Brain microvascular endothelial cell (primary cell): Measurements from ENCODE around the gene GTF3C2.

Experiments used
- DNase-seq: peaks from one replicate; pipeline ENCODE4 v3.0.0-alpha.2; 2020
- H3K27ac ChIP-seq: fragments of 250-450 bp; sonication (Bioruptor Pico); 2 replicates; pipeline ENCODE4 v1.5.1; 2020; ENCODE audit warnings: mild to moderate bottlenecking, moderate library complexity
- H3K27me3 ChIP-seq: fragments of 250-450 bp; sonication (Bioruptor Pico); replicated peaks from 2 replicates; pipeline ENCODE4 v1.5.1; 2020; ENCODE audit warnings: mild to moderate bottlenecking
- H3K36me3 ChIP-seq: fragments of 250-450 bp; sonication (Bioruptor Pico); replicated peaks from 2 replicates; pipeline ENCODE4 v1.5.1; 2020; ENCODE audit warnings: mild to moderate bottlenecking
- H3K4me3 ChIP-seq: 2 replicates; pipeline ENCODE4 v1.5.1; 2011; ENCODE audit warnings: low read depth, mild to moderate bottlenecking, control low read depth, low read length, moderate library complexity
- in situ Hi-C: cut with HindIII; loops from 2 replicates; pipeline ENCODE4 v1.10.0; 2017; ENCODE audit warnings: low sequenced_read_pairs, low pct_ligation_motif_present
- TF ChIP-seq, protein P1 (sequence below): IDR thresholded peaks from 2 replicates; pipeline ENCODE4 v1.5.1; 2011; ENCODE audit warnings: low read depth, mild to moderate bottlenecking, moderate library complexity, low read length, control low read depth, inconsistent platforms; ENCODE audit errors: missing control alignments

GTF3C2 gene

GRCh38 chr2:27335311-27335710 is 21.3 kb downstream of the GTF3C2 start:
- in situ Hi-C loops = no loop called here
- H3K27ac ChIP-seq = no peak overlapping the region
- peaks cover 55% of the 10 kb centered on the region for H3K36me3 ChIP-seq
- no peak overlapping the region for H3K4me3 ChIP-seq
- DNase-seq = no peak
- TF ChIP-seq, protein P1, sequence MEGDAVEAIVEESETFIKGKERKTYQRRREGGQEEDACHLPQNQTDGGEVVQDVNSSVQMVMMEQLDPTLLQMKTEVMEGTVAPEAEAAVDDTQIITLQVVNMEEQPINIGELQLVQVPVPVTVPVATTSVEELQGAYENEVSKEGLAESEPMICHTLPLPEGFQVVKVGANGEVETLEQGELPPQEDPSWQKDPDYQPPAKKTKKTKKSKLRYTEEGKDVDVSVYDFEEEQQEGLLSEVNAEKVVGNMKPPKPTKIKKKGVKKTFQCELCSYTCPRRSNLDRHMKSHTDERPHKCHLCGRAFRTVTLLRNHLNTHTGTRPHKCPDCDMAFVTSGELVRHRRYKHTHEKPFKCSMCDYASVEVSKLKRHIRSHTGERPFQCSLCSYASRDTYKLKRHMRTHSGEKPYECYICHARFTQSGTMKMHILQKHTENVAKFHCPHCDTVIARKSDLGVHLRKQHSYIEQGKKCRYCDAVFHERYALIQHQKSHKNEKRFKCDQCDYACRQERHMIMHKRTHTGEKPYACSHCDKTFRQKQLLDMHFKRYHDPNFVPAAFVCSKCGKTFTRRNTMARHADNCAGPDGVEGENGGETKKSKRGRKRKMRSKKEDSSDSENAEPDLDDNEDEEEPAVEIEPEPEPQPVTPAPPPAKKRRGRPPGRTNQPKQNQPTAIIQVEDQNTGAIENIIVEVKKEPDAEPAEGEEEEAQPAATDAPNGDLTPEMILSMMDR = no peak
- no peaks in the 10 kb centered on the region for H3K27me3 ChIP-seq

GRCh38 chr2:27324720-27325119 is 31.8 kb downstream of the GTF3C2 start:
- no peak for DNase-seq
- in situ Hi-C loops = no loop called here
- TF ChIP-seq, protein P1 = no peak
- no peaks in the 10 kb centered on the region for H3K27me3 ChIP-seq
- peaks cover 33% of the 10 kb centered on the region for H3K36me3 ChIP-seq
- no peak overlapping the region for H3K4me3 ChIP-seq
- H3K27ac ChIP-seq = no peak overlapping the region

DNA sequence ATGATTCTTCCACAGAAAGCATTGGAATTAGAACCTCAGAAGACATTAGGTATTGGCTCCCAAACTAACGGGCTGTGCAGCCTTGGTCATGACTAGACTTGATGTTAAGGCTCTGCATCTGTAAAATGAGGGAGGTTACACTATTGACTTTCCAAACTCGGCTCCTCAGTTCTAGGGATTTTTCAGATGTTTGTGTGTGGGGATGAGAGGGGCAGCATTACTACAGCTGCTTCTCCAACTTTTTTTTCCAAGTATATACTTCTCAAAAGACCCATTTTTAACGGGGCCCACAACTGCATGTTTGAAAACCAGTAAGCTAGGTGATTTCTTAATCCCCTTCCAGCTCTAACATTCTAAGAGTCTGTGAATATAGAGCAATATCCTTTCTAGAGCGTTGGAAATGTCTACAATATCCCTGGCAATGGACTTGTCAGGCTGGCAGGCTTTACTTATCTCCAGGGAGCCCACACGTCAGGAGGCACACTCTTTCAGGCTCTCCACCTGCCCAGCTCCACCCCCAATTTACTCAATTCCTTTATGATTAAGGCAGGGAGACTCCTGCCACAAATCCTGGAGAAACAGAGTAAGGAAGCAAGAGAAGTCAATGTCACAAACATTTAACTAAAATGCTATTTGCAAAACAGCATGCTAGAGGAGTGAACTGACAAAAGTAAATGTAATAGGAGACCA is 32.8 kb downstream of the GTF3C2 start:
- H3K4me3 ChIP-seq = peak overlapping the region; percentile 92
- no peaks in the 10 kb centered on the region for H3K27me3 ChIP-seq
- no peak for DNase-seq
- peak overlapping the region; percentile 91 for H3K27ac ChIP-seq
- in situ Hi-C loops = no loop called here
- TF ChIP-seq, protein P1 = no peak
- peaks cover 24% of the 10 kb centered on the region for H3K36me3 ChIP-seq

GRCh38 chr2:27322766-27323595 is 33.6 kb downstream of the GTF3C2 start, which contains the start of gene MPV17:
MPV17 (minus strand) TSS chr2:27323097; CDS start chr2:27322517, 580 bp downstream.
- H3K4me3 ChIP-seq = peak within 1 kb of the TSS; percentile 92
- TF ChIP-seq, protein P1 = no peak
- peaks cover 16% of the 10 kb centered on the region for H3K36me3 ChIP-seq
- in situ Hi-C loops = no loop called here
- peak; percentile 86 for DNase-seq
- H3K27me3 ChIP-seq = no peaks in the 10 kb centered on the region
- peak within 1 kb of the TSS; percentile 91 for H3K27ac ChIP-seq

DNA sequence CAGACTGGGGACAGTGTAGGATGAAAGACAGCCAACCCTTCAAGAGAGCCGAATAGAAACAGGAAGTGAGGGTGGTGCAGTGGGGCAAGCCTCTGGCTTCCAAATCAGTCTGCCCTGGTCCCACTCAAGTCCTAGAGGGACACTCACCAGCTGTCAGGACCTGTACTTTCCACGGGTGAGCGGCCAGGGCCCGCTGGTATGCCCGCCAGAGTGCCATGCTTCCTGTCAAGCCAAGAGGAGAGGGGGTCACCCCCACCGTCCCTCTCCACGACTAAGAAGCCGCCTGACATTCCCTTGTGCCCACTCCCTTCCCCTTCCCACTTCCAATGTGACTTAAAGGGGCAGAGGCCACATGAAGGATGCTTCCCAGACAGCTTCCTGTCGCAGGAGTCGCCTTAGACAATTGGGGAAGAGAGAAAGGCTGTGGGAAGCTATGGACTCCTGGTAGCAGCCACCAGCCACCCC is 34.2 kb downstream of the GTF3C2 start:
- peaks cover 12% of the 10 kb centered on the region for H3K36me3 ChIP-seq
- peak overlapping the region; percentile 92 for H3K4me3 ChIP-seq
- in situ Hi-C loops = no loop called here
- TF ChIP-seq, protein P1 = no peak
- H3K27ac ChIP-seq = peak overlapping the region; percentile 91
- no peaks in the 10 kb centered on the region for H3K27me3 ChIP-seq
- DNase-seq = no peak
